Measurements from ENCODE around the gene LILRA1.
A peak's percentile ranks its signal among the peaks of the same experiment; 100 is the strongest.
"Not testable (repeated sequence)": the region's sequence is repeated elsewhere in the genome, so short reads cannot be mapped to it uniquely, and the experiment has no call there.

Gene LILRA1

DNA sequence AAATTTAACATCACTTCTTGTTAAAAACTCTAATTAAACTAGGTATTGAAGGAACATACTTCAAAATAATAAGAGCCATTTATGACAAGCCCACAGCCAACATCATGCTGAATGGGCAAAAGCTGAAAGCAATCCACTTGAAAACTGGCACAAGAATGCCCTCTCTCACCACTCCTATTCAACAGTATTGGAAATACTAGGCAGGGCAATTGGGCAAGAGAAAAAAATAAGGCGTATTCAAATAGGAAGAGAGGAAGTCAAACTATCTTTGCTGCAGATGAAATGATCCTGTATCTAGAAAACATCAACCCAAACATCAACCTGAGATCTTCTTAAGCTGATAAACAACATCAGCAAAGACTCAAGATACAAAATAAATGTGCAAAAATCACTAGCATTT, 21.3 kb downstream of the LILRA1 start:
- no peak overlapping the region for H3K4me3 ChIP-seq (ENCODE audit: low read depth, low read length)
- no peak for DNase-seq (ENCODE audit: low read depth)
- TF ChIP-seq, protein P1, sequence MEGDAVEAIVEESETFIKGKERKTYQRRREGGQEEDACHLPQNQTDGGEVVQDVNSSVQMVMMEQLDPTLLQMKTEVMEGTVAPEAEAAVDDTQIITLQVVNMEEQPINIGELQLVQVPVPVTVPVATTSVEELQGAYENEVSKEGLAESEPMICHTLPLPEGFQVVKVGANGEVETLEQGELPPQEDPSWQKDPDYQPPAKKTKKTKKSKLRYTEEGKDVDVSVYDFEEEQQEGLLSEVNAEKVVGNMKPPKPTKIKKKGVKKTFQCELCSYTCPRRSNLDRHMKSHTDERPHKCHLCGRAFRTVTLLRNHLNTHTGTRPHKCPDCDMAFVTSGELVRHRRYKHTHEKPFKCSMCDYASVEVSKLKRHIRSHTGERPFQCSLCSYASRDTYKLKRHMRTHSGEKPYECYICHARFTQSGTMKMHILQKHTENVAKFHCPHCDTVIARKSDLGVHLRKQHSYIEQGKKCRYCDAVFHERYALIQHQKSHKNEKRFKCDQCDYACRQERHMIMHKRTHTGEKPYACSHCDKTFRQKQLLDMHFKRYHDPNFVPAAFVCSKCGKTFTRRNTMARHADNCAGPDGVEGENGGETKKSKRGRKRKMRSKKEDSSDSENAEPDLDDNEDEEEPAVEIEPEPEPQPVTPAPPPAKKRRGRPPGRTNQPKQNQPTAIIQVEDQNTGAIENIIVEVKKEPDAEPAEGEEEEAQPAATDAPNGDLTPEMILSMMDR (IDR thresholded peaks at IDR 0.05; ENCODE audit: control insufficient read depth, extremely low read depth, insufficient read depth), result no peak

DNA sequence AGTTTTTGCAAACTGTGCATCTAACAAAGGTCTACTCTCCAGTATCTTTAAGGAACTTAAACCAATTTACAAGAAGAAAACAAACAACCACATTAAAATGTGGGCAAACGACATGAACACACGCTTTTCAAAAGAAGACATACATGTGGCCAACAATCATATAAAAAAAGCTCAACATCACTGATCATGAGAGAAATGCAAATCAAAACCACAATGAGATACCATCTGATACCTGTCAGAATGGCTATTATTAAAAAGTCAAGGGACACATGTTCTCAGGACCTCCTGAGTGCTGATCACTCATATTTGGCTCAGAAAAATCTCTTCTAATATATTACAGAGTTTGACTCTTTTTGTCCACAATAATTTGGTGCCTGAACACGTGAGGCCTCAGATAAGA, 22.6 kb downstream of the LILRA1 start:
- DNase-seq (ENCODE audit: low read depth), result no peak
- TF ChIP-seq, protein P1 (IDR thresholded peaks at IDR 0.05; ENCODE audit: control insufficient read depth, extremely low read depth, insufficient read depth), result no peak
- no peak overlapping the region for H3K4me3 ChIP-seq (ENCODE audit: low read depth, low read length)

DNA sequence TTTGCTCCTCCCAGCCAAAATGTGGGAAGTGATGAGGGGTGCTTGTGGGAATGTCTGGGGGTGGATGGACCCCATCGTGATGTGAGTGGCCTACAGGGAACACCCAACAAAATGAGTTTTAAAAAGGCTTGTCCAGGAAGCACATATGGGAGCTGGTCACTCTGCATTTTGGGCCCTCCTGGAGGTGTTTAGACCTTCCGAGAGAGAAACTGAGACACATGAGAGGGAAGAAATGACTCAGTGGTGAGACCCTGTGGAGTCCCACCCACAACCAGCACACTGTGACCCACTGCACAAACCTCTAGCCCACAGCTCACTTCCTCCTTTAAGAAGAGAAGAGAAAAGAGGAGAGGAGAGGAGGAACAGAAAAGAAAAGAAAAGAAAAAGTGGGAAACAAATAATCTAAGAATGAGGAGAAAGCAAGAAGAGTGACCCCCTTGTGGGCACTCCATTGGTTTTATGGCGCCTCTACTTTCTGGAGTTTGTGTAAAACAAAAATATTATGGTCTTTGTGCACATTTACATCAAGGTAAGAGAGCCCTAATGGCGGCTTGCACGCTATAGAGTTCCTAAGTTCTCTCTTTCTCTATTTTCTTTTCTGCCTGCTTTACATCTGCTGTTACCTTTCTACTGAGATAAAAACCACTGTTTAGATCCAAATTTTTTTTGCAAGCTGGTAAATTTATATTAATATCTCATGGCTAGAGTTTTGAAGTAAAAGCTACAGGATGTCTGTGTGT, 23.6 kb downstream of the LILRA1 start:
- TF ChIP-seq, protein P1 (IDR thresholded peaks at IDR 0.05; ENCODE audit: control insufficient read depth, extremely low read depth, insufficient read depth), result no peak
- DNase-seq (ENCODE audit: low read depth), result no peak
- no peak overlapping the region for H3K4me3 ChIP-seq (ENCODE audit: low read depth, low read length)

DNA sequence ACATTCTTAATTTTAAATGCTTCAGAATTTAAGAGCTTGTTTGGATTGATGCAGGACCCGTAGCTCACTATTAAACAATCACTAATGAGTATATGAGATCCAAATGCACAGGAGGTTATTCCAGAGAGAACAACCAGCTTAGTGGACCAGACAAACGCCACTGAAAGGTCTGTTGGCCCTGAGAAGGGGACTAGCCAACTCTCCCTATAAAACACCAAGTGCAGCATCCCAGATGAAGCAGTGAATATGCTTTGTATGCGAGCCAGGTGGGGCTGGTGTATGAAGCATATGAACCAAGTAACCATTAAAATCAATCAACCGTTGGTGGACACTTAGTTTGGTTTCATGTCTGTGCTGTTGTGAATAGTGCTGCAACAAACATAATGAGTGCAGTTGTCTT, 27.0 kb downstream of the LILRA1 start:
- no peak overlapping the region for H3K4me3 ChIP-seq (ENCODE audit: low read depth, low read length)

DNA sequence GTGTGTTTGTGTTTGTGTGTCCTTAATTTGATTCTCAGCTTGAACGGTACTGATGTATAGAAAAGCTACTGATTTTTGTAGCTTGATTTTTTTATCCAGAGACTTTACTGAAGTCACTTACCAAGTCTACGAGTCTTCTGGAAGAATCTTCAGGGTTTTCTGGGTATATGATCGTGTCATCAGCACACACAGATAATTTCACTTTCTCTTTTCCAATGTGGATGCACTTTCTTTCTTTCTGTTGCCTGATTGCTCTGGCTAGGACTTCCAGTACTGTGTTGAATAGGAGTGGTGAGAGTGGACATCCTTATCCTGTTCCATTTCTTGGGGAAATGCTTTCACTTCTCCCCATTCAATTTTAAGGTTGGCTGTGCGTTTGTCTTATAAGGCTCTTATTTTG, 29.0 kb downstream of the LILRA1 start:
- no peak overlapping the region for H3K4me3 ChIP-seq (ENCODE audit: low read depth, low read length)
- DNase-seq (ENCODE audit: low read depth), result no peak
- TF ChIP-seq, protein P1 (IDR thresholded peaks at IDR 0.05; ENCODE audit: control insufficient read depth, extremely low read depth, insufficient read depth), result no peak

More for the DNA sequence above, 27.0 kb downstream of the LILRA1 start:
- TF ChIP-seq, protein P1 (IDR thresholded peaks at IDR 0.05; ENCODE audit: control insufficient read depth, extremely low read depth, insufficient read depth), result no peak
- no peak for DNase-seq (ENCODE audit: low read depth)

DNA sequence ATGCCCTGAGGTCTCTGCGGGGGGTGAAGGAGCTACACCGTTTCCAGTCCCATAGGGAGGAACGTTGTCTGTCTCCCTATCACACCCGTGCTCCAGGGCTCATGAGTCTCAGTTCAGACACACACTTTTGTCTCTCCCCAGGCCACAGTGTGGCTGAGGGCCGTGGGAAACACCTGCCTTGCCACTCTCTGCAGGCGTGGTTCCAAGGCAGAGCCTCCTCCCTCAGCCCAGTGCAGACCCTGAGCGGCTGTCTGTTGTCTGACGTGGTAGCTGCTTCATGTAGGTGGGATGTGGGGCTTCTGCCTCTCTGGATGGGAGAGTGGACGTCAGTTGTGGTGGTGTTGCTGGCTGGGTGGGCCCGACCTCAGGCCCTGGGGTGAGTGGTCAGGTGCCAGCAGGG, 30.8 kb downstream of the LILRA1 start:
- not testable (repeated sequence) for H3K4me3 ChIP-seq (ENCODE audit: low read depth, low read length)

DNA sequence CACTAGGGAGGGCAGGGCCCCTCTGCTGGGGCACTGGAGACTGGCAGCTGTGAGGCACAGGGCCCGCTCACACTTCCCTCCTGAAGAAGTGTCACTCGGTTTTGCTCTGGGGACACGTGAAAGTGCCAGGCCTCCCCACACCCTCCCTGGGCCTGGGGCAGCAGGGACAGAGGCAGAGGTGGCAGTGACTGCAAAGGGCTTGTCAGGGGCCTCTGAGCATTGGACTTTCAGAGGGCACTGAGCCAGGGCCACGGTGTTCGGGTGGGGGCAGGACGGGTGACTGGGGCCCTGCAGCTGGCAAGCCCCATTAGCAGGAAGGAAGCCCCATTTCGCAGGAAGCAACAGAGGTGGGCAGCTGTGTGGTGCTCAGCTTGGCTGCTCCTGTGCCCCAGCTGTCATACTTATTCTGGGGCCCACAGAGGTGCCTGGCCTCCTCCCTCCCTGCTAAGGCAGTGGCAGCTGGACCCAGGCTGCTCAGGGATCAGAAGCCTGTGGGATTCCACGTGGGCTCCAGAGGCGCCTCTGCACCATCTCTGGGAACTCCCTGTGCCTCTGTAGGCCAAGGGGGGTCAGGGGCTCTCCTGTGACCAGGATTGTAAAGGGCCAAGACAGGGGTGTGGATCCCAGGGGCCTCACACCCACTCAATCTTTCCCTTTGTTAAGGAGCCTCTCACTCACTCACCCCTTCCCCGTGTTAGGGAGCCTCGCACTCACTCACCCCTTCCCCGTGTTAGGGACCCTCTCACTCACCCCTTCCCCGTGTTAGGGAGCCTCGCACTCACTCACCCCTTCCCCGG, 31.7 kb downstream of the LILRA1 start:
- not testable (repeated sequence) for DNase-seq (ENCODE audit: low read depth); H3K4me3 ChIP-seq (ENCODE audit: low read depth, low read length)

More for the DNA sequence above, 30.8 kb downstream of the LILRA1 start:
- not testable (repeated sequence) for DNase-seq (ENCODE audit: low read depth)

DNA sequence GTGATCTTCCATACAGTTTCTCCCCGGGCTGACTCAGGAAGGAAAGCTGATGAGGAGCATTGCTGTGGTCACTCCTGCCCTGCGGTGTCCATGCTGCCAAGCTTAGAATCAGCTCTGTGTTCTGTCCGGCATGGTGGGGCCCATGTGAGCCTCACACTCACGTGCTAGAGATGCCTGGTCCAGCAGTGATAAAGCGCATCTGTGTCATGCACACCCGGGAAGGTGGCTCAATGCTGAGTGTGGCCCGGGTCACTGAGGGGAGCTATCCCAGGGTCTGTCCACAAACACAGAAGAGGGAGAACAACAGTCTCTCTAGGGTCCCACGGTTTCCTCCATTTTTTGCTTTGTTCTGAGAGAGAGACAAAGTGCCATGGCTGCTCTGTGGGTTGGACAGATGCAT, 33.3 kb downstream of the LILRA1 start:
- no peak overlapping the region for H3K4me3 ChIP-seq (ENCODE audit: low read depth, low read length)
- TF ChIP-seq, protein P1 (IDR thresholded peaks at IDR 0.05; ENCODE audit: control insufficient read depth, extremely low read depth, insufficient read depth), result no peak
- no peak for DNase-seq (ENCODE audit: low read depth)

DNA sequence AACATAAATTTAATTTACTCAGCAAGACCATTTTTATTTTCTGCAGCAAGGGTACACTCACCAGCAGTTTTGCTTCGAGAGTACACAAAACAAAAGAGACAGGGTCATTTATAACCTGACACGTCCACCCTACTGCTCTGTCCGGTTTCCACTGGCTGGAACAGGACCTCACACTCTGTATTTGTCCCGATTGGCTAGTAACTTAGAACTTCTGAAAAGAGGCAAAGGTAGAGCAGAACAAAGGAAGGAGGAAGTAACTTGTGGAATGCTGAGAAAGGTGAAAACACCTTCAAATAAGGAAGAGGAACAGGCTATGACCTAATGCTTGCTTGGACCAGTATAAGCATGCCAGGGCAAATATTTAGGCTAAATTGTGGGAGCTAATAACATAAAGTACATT, 34.5 kb downstream of the LILRA1 start:
- DNase-seq (ENCODE audit: low read depth), result peak; percentile 77
- H3K4me3 ChIP-seq (ENCODE audit: low read depth, low read length), result not testable (repeated sequence)

DNA sequence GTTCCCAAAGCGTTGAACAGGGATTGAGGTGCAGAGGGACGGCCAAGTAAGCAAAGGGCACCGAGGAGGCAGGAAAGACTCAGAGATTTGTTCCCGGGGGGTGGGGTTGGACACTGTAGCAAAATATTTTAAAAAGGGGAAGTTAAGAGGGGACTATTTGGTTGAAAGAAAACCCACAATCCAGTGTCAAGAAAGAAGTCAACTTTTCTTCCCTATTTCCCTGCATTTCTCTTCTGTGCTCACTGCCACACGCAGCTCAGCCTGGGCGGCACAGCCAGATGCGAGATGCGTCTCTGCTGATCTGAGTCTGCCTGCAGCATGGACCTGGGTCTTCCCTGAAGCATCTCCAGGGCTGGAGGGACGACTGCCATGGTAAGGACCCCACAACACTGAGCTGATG, 36.8 kb downstream of the LILRA1 start, which contains the start of gene LILRB1:
TSS of gene LILRB1 (plus strand) at position 223 of the 400 bp plus-strand sequence. CDS start 590 bp downstream, outside the sequence.
- H3K4me3 ChIP-seq (ENCODE audit: low read depth, low read length), result not testable (repeated sequence)

More for the DNA sequence above, 36.8 kb downstream of the LILRA1 start, which contains the start of gene LILRB1:
- not testable (repeated sequence) for DNase-seq (ENCODE audit: low read depth)

Data from LNCaP clone FGC (cell line).